Measurements from ENCODE around the gene DAZAP1.
A peak's percentile ranks its signal among the peaks of the same experiment; 100 is the strongest.

Gene DAZAP1

GRCh38 chr19:1457892-1458291 is 50.5 kb downstream of the DAZAP1 start:
- no peak for DNase-seq (ENCODE audit: low spot score)
- TF ChIP-seq, protein P1, sequence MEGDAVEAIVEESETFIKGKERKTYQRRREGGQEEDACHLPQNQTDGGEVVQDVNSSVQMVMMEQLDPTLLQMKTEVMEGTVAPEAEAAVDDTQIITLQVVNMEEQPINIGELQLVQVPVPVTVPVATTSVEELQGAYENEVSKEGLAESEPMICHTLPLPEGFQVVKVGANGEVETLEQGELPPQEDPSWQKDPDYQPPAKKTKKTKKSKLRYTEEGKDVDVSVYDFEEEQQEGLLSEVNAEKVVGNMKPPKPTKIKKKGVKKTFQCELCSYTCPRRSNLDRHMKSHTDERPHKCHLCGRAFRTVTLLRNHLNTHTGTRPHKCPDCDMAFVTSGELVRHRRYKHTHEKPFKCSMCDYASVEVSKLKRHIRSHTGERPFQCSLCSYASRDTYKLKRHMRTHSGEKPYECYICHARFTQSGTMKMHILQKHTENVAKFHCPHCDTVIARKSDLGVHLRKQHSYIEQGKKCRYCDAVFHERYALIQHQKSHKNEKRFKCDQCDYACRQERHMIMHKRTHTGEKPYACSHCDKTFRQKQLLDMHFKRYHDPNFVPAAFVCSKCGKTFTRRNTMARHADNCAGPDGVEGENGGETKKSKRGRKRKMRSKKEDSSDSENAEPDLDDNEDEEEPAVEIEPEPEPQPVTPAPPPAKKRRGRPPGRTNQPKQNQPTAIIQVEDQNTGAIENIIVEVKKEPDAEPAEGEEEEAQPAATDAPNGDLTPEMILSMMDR (IDR thresholded peaks at IDR 0.05; ENCODE audit: extremely low read depth, missing control alignments) = no peak

DNA sequence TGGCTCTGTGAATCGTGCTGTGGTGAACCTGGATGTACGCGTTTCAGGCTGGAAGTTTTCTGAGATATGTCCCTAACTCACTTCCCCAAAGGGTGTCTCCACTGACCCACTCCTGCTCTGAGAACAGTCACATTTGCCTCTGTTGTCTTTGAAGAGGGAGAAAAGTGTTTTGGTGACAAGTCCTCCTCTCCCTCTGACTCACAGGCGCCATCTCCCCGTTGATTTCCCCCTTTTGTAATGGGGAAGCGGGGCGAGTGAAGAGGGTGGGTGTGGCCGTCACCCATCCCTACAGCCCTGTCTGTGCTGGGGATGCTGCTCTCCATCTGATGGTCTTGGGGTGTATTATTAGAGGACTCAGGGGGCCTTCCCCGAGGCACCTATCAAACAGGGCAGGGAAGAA is 52.1 kb downstream of the DAZAP1 start:
- TF ChIP-seq, protein P1 (IDR thresholded peaks at IDR 0.05; ENCODE audit: extremely low read depth, missing control alignments) = no peak
- DNase-seq (ENCODE audit: low spot score) = no peak

- TF ChIP-seq, protein P1 (IDR thresholded peaks at IDR 0.05; ENCODE audit: extremely low read depth, missing control alignments) = no peak
- no peak for DNase-seq (ENCODE audit: low spot score)
Measured at GRCh38 chr19:1460033-1460995, 52.9 kb downstream of the DAZAP1 start.

DNA sequence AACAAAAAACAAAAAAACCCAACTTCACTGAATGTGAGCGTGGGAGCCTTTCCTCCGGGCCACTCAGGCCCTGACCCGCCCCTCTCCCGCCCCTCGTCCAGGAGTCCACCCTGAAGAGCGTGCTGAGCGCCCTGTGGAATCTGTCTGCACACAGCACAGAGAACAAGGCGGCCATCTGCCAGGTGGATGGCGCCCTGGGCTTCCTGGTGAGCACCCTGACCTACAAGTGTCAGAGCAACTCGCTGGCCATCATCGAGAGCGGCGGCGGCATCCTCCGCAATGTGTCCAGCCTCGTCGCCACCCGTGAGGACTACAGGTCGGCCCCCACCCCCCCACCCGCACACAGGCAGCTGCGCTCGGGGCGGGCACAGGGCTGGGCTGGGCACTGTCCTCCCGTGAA is 54.5 kb downstream of the DAZAP1 start:
- DNase-seq (ENCODE audit: low spot score) = no peak
- TF ChIP-seq, protein P1 (IDR thresholded peaks at IDR 0.05; ENCODE audit: extremely low read depth, missing control alignments) = no peak

GRCh38 chr19:1465191-1466016 is 58.0 kb downstream of the DAZAP1 start:
- DNase-seq (ENCODE audit: low spot score) = peak; percentile 84
- TF ChIP-seq, protein P1 (IDR thresholded peaks at IDR 0.05; ENCODE audit: extremely low read depth, missing control alignments) = peak; percentile 8

DNA sequence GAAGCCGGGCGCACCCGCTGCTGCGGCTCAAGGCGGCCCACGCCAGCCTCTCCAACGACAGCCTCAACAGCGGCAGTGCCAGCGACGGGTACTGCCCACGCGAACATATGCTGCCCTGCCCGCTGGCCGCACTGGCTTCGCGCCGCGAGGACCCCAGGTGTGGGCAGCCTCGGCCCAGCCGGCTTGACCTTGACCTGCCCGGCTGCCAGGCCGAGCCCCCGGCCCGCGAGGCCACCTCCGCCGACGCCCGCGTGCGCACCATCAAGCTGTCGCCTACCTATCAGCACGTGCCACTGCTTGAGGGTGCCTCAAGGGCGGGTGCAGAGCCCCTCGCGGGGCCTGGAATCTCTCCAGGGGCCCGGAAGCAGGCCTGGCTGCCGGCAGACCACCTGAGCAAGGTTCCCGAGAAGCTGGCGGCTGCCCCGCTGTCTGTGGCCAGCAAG is 58.7 kb downstream of the DAZAP1 start:
- TF ChIP-seq, protein P1 (IDR thresholded peaks at IDR 0.05; ENCODE audit: extremely low read depth, missing control alignments) = no peak
- no peak for DNase-seq (ENCODE audit: low spot score)

Measured in GM20000 (cell line).